A549 (cell line): ENCODE measurements around the gene CX3CL1.

ENCODE experiments used
- KDM1A ChIP-seq: fragments of 200-600 bp; sonication (generic); IDR thresholded peaks from 2 replicates; pipeline ENCODE4 v1.6.1; 2016; ENCODE audit warnings: low read depth, mild to moderate bottlenecking
- POLR2A ChIP-seq: IDR thresholded peaks from 2 replicates; pipeline ENCODE4 v1.6.1; 2012; ENCODE audit warnings: mild to moderate bottlenecking, low read length
- TF ChIP-seq, protein P1 (sequence below): fragments of >200 bp; sonication (Bioruptor Twin); formaldehyde crosslinking; IDR thresholded peaks from 3 replicates; pipeline ENCODE4 v1.5.1; 2016

DNA sequence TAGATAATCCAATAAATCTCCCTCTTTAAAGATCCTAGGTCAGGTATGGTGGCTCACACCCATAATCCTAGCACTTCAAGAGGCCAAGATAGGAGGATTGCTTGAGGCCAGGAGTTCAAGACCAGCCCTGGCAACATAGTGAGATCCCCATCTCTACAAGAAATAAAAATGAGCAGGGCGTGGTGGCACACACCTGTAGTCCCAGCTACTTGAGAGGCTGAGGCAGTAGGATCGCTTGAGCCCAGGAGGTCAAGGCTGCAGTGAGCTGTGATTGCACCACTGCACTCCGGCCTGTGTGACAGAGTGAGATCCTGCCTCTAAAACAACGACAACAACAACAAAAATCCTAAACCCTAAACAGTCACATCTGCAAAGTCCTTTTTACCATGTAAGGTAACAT is 15.7 kb upstream of the CX3CL1 start:
- no peak for TF ChIP-seq POLR2A
- TF ChIP-seq KDM1A = no peak
- TF ChIP-seq, protein P1, sequence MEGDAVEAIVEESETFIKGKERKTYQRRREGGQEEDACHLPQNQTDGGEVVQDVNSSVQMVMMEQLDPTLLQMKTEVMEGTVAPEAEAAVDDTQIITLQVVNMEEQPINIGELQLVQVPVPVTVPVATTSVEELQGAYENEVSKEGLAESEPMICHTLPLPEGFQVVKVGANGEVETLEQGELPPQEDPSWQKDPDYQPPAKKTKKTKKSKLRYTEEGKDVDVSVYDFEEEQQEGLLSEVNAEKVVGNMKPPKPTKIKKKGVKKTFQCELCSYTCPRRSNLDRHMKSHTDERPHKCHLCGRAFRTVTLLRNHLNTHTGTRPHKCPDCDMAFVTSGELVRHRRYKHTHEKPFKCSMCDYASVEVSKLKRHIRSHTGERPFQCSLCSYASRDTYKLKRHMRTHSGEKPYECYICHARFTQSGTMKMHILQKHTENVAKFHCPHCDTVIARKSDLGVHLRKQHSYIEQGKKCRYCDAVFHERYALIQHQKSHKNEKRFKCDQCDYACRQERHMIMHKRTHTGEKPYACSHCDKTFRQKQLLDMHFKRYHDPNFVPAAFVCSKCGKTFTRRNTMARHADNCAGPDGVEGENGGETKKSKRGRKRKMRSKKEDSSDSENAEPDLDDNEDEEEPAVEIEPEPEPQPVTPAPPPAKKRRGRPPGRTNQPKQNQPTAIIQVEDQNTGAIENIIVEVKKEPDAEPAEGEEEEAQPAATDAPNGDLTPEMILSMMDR = no peak
